ENCODE measurements around the gene DDX21. TPM values are rescaled to one million over a fixed set of nuclear protein-coding genes. Genes with fewer than 3 reads are reported as not detected.
"Not testable (repeated sequence)": the region's sequence is repeated elsewhere in the genome, so short reads cannot be mapped to it uniquely, and the experiment has no call there.

Gene DDX21
- total RNA-seq, 1 donor from 2014 or later: 31.0 TPM

- intact Hi-C loops (cut with DNase I): no loop called here
- DNase-seq (ENCODE audit: low spot score): no peak
These were observed 25.1 kb downstream of the DDX21 start for GRCh38 chr10:68981074-68981473.

GRCh38 chr10:68982389-68982788, 26.4 kb downstream of the DDX21 start:
- DNase-seq (ENCODE audit: low spot score): no peak
- intact Hi-C loops (cut with DNase I): no loop called here

GRCh38 chr10:68987611-68988010, 31.6 kb downstream of the DDX21 start:
- intact Hi-C loops (cut with DNase I): no loop called here
- DNase-seq (ENCODE audit: low spot score): no peak

- DNase-seq (ENCODE audit: low spot score): peak; percentile 97
- intact Hi-C loops (cut with DNase I): no loop called here
These were observed 32.8 kb downstream of the DDX21 start, which contains the start of gene KIFBP for GRCh38 chr10:68988530-68989316. TSS of gene KIFBP (plus strand) at chr10:68988803. CDS start at chr10:68988833, 30 bp downstream.

- DNase-seq (ENCODE audit: low spot score): no peak
- intact Hi-C loops (cut with DNase I): no loop called here
These were observed 33.5 kb downstream of the DDX21 start for GRCh38 chr10:68989317-68989990.

- intact Hi-C loops (cut with DNase I): no loop called here
- DNase-seq (ENCODE audit: low spot score): no peak
These were observed 36.9 kb downstream of the DDX21 start for GRCh38 chr10:68992636-68993440.

GRCh38 chr10:68997211-68997610, 41.2 kb downstream of the DDX21 start:
- intact Hi-C loops (cut with DNase I): no loop called here
- DNase-seq (ENCODE audit: low spot score): no peak

GRCh38 chr10:69004821-69005220, 48.9 kb downstream of the DDX21 start:
- DNase-seq (ENCODE audit: low spot score): no peak

GRCh38 chr10:69005704-69006485, 49.9 kb downstream of the DDX21 start:
- intact Hi-C loops (cut with DNase I): loop anchor here (10.0 kb wide), 1 partner anchor 179 kb away; the partner anchor contains the start of gene SUPV3L1
- DNase-seq (ENCODE audit: low spot score): no peak

More at GRCh38 chr10:69004821-69005220, 48.9 kb downstream of the DDX21 start:
- intact Hi-C loops (cut with DNase I): loop anchor here (10.0 kb wide), 1 partner anchor 180 kb away; the partner anchor contains the start of gene SUPV3L1

- no peak for DNase-seq (ENCODE audit: low spot score)
- intact Hi-C loops (cut with DNase I): loop anchor here (10.0 kb wide), 1 partner anchor 178 kb away; the partner anchor contains the start of gene SUPV3L1
These were observed 51.3 kb downstream of the DDX21 start for GRCh38 chr10:69007260-69007659.

GRCh38 chr10:69009360-69009759, 53.4 kb downstream of the DDX21 start:
- intact Hi-C loops (cut with DNase I): loop anchor here (10.0 kb wide), 1 partner anchor 175 kb away; the partner anchor contains the start of gene SUPV3L1

GRCh38 chr10:69010151-69010640, 54.2 kb downstream of the DDX21 start:
- DNase-seq (ENCODE audit: low spot score): no peak
- intact Hi-C loops (cut with DNase I): no loop called here

More at GRCh38 chr10:69009360-69009759, 53.4 kb downstream of the DDX21 start:
- no peak for DNase-seq (ENCODE audit: low spot score)

GRCh38 chr10:69012778-69013177, 56.8 kb downstream of the DDX21 start:
- intact Hi-C loops (cut with DNase I); DNase-seq (ENCODE audit: low spot score): not testable (repeated sequence)

- intact Hi-C loops (cut with DNase I): no loop called here
- DNase-seq (ENCODE audit: low spot score): no peak
These were observed 58.2 kb downstream of the DDX21 start for GRCh38 chr10:69014171-69014570.

- no peak for DNase-seq (ENCODE audit: low spot score)
- intact Hi-C loops (cut with DNase I): no loop called here
These were observed 62.6 kb downstream of the DDX21 start for GRCh38 chr10:69018613-69019012.

- intact Hi-C loops (cut with DNase I): no loop called here
- no peak for DNase-seq (ENCODE audit: low spot score)
These were observed 66.6 kb downstream of the DDX21 start for GRCh38 chr10:69022611-69023010.

- no peak for DNase-seq (ENCODE audit: low spot score)
- intact Hi-C loops (cut with DNase I): no loop called here
These were observed 69.5 kb downstream of the DDX21 start for GRCh38 chr10:69025370-69025896.

- DNase-seq (ENCODE audit: low spot score): no peak
- intact Hi-C loops (cut with DNase I): no loop called here
These were observed 77.3 kb downstream of the DDX21 start for GRCh38 chr10:69033256-69033655.

All from cardiac septum (tissue), 1 donor.